HG02759 (cell line): ENCODE results near the gene SLC39A8.
"Not testable (repeated sequence)": the region's sequence is repeated elsewhere in the genome, so short reads cannot be mapped to it uniquely, and the experiment has no call there.

Experiments
- ATAC-seq: cut with Tn5 transposase; IDR thresholded peaks from one replicate; pipeline ENCODE4 v1.9.1; 2021; ENCODE audit warnings: mild to moderate bottlenecking, moderate library complexity; ENCODE audit not compliant: unreplicated experiment

The SLC39A8 gene

DNA sequence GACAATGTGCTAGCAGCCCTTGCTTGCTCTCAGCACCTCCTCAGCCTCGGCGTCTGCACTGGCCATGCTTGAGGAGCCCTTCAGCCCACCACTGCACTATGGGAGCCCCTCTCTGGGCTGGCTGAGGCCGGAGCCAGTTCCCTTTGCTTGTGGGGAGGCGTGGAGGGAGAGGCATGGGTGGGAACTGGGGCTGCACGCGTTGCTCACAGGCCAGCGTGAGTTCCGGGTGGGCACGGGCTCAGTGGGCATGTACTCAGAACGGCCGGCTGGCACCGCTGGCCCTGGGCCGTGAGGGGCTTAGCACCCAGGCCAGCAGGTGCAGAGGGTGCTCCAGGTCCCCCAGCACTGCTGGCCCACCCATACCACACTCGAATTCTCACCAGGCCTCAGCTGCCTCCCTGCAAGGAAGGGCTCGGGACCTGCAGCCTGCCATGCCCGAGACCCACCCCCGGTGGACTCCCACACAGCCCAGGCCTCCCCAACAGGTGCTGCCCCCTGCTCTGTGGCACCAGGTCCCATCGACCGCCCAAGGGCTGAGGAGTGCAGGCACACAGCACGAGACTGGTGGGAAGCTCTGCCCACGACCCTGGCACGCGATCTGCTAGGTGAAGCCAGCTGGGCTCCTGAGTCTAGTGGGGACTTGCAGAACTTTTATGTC is 100.3 kb downstream of the SLC39A8 start:
- ATAC-seq = no peak

DNA sequence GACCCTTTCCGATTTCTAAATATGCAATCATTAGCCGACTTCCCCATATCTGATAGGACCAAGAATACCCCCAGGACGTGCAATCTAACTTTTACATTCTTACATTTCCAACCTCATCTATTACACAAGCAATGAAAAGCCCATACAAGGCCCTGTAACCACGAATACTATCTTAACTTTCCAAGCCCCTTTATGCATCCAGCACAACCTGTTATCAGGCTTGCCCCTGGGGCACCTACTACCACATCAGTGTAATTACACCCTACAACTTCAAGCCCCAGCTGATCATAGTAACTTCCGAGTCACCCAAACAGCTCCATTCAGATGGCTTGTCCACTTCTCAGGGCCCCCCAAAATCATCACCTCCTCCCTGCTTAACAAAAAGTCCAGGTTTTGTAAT is 102.0 kb downstream of the SLC39A8 start:
- not testable (repeated sequence) for ATAC-seq

DNA sequence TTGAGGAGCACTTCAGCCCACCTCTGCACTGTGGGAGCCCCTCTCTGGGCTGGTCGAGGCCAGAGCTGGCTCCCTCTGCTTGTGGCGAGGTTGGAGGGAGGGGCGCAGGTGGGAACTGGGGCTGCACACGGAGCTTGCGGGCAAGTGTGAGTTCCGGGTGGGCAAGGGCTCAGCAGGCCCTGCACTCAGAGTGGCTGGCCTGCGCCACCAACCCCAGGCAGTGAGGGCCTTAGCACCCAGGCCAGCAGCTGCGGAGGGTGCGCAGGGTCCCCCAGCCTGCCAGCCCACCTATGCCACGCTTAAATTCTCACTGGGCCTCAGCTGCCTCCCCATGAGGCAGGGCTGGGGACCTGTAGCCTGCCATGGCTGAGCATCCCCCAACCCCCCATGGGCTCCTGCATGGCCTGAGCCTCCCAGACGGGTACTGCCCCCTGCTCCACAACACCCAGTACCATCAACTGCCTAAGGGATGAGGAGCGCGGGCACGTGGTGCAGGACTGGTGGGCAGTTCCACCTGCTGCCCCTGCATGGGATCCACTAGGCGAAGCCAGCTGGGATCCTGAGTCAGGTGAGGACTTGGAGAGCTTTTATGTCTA is 110.9 kb downstream of the SLC39A8 start:
- ATAC-seq = no peak

DNA sequence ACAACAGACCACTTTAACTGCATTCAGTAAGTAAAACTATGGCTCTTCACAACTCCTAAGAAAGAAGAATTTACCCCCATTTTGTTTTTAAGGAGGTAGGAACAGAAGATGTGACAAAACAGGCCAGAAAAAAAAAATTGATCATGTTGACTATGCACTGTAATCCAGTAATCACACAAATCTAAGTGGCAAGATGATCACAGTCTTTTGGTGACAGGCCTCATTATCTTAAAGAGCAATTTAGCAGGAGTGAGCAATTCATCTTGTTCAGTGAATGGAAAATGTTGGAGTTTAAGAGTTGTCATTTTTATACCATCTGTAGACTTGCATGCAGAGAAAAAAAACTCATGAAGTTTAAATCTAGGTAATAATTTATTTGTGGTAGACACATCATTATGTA is 115.1 kb downstream of the SLC39A8 start:
- no peak for ATAC-seq

DNA sequence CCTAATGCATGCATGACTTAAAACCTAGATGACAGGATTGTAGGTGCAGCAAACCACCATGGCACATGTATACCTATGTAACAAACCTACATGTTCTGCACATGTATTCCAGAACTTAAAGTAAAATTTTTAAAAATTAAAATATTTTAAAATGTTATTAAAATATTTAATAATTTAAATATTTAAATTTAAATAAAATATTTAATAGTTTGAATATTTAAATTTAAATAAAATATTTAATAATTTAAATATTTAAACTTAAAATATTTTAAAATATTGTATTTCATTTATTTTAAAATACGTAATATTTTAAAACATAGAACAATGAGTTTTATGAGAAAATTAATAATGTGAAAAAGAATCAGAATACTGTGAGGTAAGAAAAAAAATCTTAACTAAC is 117.9 kb downstream of the SLC39A8 start:
- ATAC-seq = no peak

DNA sequence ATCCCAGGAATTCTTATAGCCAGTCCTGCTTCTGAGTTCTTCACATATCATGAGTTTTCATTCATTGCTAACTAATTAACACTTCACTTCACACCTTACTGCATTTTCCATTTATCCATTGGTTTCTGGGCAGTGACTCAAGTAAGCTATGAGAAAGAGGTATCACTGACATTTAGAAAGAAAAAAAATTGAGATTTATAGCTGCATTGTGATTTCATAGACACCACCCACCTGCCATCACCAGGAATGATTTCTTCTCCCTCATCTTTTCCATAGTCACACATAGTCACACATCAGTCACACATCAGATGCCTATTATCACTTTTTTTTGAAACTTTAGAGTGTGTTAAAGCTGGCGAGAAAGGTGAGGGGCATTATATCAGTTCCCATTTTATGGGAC is 121.8 kb downstream of the SLC39A8 start:
- ATAC-seq = no peak

DNA sequence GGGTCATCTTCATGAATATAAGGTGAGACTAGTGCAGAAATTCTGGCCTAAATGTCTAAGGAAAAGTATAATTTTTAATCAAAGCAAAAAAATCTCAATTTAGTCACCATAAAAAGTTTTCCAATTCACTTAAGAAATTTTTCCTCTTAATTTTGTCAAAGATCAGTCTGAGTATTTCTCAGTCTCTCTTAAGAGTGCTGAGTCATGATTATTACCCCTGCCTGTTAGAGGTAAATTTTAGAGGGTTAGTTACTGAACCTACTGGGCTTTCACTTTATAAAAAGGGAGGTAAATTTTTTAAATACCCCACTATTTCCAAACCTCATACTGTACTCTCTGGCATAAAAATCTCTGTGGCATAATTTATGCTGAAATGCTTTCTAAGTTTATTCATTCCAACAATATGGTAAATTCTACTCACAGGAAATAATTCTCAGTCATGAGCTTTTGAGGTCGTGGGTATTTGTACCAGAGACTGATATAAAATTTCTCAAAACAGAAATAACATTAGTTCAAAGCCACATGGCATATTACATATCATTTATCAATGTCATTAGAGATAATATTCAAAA is 122.4 kb downstream of the SLC39A8 start:
- no peak for ATAC-seq

DNA sequence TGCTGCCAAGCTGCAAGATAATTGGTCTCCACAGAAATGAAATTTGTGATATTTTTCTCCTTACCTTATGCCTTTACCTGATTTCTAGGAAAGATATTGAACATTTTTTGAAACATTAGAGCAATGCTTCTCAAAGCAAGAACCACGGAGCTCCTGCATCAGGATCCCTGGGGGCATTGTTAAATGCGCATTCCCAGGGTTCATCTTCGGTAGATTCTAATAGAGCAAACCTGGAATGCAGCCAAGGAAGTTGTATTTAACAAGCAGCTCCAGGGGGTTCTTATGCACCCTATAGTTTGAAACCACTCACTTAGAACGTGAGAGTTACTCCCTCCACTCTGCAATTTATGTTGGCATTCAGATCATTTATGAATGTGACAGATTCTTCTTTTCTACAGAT is 126.2 kb downstream of the SLC39A8 start:
- ATAC-seq = no peak

DNA sequence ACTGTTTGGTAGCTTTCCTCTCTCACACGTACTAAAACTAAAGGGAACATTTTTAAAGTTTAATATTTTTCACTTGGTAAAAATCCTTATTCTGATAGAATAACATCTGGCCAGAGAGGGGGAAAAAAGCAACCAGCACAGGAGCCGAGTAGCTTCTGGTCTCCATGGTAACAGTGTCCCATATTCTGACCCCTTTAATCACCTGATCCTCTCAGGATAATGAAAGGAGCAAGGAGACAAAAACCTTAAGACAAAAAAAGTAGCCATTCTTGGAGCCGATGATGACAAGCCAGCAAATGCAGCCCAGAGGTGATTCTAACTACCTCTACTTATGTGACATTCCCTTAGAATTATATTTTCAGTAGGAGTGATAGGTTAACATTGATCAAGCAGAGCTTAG is 126.6 kb downstream of the SLC39A8 start:
- no peak for ATAC-seq

DNA sequence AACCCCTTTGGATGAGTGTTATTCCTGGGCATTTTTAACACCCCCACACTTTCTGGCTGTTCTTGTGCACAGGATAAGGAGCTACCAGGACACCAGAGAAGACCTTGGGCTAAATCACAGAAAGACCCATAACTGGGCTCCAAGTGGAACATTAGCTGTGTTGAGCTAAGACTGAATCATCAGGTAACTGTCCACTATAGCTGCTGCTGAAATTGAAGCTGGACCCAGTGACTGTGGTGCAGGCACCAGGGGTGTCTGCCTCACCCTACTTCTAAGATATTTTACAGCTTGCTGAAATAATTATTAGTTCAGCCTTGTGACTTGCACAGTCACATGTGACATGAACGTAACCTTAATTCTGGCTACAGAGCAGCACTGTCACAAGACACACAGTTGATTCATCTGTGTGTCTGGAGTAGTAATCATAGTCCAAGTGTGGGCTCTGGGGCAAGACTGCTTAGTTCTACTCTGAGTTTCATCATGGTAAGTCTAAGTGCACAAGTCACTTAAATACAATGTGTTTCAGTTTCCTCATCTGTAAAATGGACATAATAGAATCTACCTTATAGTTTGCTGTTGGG is 127.4 kb downstream of the SLC39A8 start:
- ATAC-seq = no peak

DNA sequence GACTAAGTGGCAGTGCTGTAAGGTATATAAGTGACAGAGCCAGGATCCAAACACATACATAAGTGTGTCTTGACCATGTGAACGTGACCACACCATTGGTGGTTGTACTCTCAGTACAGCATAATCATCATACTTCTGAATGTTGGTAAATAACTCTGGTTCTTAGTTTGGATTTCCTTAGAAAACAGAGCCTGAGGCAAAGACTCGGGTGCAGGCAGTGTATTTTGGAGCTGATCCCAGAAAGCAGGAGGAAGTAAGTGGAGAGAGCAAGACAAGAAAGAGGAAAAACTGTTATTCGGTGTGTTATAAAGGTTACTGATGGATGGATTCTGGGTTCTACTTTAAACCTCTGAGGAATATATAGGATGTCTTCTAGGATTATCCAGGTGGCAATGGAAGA is 127.9 kb downstream of the SLC39A8 start:
- no peak for ATAC-seq

DNA sequence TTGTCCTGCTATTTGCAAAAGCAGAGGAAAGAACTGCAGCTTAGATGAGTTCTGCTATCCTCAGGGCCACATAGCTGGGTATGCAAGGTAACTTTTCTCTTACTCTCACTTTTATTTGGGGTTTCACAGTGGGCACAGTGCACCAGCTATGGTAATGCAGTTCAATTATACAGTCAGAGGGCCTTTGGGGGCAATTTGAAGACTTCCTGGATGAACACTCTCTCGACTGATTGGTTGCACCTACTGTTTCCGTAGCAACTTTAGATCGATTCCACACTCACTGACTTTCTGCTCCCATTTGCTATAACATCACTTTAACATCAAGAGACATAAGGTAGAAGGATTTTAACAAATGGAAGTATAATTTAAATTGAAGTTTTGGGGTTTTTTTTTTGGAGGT is 128.6 kb downstream of the SLC39A8 start:
- no peak for ATAC-seq

DNA sequence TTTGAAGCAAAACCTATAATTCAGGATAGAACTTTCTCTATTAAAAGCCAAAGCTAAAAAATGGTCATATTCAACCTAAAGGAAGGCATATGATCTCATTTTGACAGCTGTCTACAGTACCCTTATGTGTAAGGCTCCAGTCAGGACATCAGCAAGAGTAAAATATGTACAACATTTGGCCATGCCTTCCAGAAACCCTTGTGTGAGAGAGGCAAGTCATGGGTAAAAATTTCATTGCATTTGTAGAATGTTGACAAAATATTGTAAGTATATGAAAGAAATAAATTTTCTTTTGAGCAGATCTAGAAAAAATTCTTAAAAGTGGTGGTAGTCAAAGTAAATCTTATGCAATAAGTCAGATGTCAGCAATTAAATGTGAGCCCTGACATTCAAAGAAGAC is 132.3 kb downstream of the SLC39A8 start:
- ATAC-seq = no peak
